ENCODE data around the gene SAMD10. TPM values are rescaled to one million over a fixed set of nuclear protein-coding genes. Genes with fewer than 3 reads are reported as not detected.

SAMD10 gene
- total and polyA plus RNA-seq, 2 of the 8 experiments (the other 6 are each of a cell fraction or from before 2014, with no cell fraction given): 3.0 to 5.2 TPM

GRCh38 chr20:63980806-63981728, 1.6 kb upstream of the SAMD10 start, which contains the start of gene PRPF6 (continued):
- TF ChIP-seq EZH2 (IDR thresholded peaks at IDR 0.05; ENCODE audit: low read depth, low read length, severe bottlenecking) (no peak), ATF2 (IDR thresholded peaks at IDR 0.05; ENCODE audit: low read length) (no peak), RNF2 (IDR thresholded peaks at IDR 0.05; ENCODE audit: borderline replicate concordance, low read depth, low read length, missing control alignments, poor library complexity, severe bottlenecking) (no peak), SAP30 (IDR thresholded peaks at IDR 0.05; ENCODE audit: insufficient read depth, insufficient replicate concordance, low read length) (peak; percentile 62), RFX5 (IDR thresholded peaks at IDR 0.05; ENCODE audit: borderline replicate concordance, low read depth, low read length) (no peak), POLR2AphosphoS5 (IDR thresholded peaks at IDR 0.05; ENCODE audit: low read depth, low read length) (peak; percentile 95), CTBP2 (IDR thresholded peaks at IDR 0.05; ENCODE audit: borderline replicate concordance, insufficient read depth, insufficient read length, low read length) (no peak), RBBP5 (IDR thresholded peaks at IDR 0.05; ENCODE audit: borderline replicate concordance, low read depth, low read length) (peak; percentile 56; the same call in 1 of the 2 replicates), TCF12 (IDR thresholded peaks at IDR 0.05; ENCODE audit: low read depth, low read length) (0 out of 2 replicates have a peak, but pooled peaks have one; percentile 29), SIRT6 (IDR thresholded peaks at IDR 0.05; ENCODE audit: low read length) (no peak), YY1 (IDR thresholded peaks at IDR 0.05; ENCODE audit: low read depth, low read length) (no peak), CREB1 (IDR thresholded peaks at IDR 0.05) (peak; percentile 99), GTF2F1 (IDR thresholded peaks at IDR 0.05; ENCODE audit: borderline replicate concordance, low read depth, low read length) (no peak), POLR2A (IDR thresholded peaks at IDR 0.05; ENCODE audit: control extremely low read depth in 1 of 2, low read depth in 2 of 2, low read length in 2 of 2) (peak in 1 of 2 experiments; percentile 87; a peak in 2 of 3 replicates), NRF1 (IDR thresholded peaks at IDR 0.05; ENCODE audit: low read depth, low read length) (peak; percentile 38; the same call in 1 of the 2 replicates), SP1 (IDR thresholded peaks at IDR 0.05; ENCODE audit: low read depth, low read length) (peak; percentile 79), TAF7 (optimal IDR thresholded peaks at IDR 0.05; ENCODE audit: borderline replicate concordance, low read depth, low read length) (peak; percentile 80), SRF (IDR thresholded peaks at IDR 0.05; ENCODE audit: low read depth, low read length) (peak; percentile 56), POU5F1 (IDR thresholded peaks at IDR 0.05; ENCODE audit: low read depth, low read length) (no peak), HDAC6 (IDR thresholded peaks at IDR 0.05; ENCODE audit: low read depth, low read length) (no peak), ASH2L (IDR thresholded peaks at IDR 0.05; ENCODE audit: low read length) (peak; percentile 90), CHD2 (IDR thresholded peaks at IDR 0.05; ENCODE audit: low read length) (peak; percentile 69; the same call in 1 of the 2 replicates)

Data from H1 (cell line).